Activated naive CD8-positive, alpha-beta T cell treated with anti-CD3 and anti-CD28 coated beads, Interleukin-2, amount 10 ng/mL, durations not matched to agents 7 days and 5 days (primary cell): ENCODE measurements around the gene ZFHX3. TPM values are rescaled to one million over a fixed set of nuclear protein-coding genes. Genes with fewer than 3 reads are reported as not detected.

Experiments used
- ATAC-seq: fragments of 150-1000 bp; cut with Tn5 transposase; one replicate; pipeline ENCODE4 v1.10.0; 2021; ENCODE audit warnings: low read depth, moderate library complexity
- POLR2A ChIA-PET: fragments of 350-600 bp; sonication (Branson Sonifier 250); formaldehyde crosslinking; loops from one replicate; lab custom pipeline; 2021; ENCODE audit warnings: antibody characterized with exemption; lab: Charles Lee
- DNase-seq: peaks from one replicate; pipeline ENCODE4 v3.0.0; 2021
- H3K27ac Mint-ChIP-seq: one replicate; pipeline ENCODE4 v1.8.0; 2022; ENCODE audit warnings: mild to moderate bottlenecking, mixed read lengths
- H3K27me3 Mint-ChIP-seq: one replicate; pipeline ENCODE4 v1.8.0; 2022; ENCODE audit warnings: mild to moderate bottlenecking, moderate library complexity, mixed read lengths
- H3K36me3 Mint-ChIP-seq: one replicate; pipeline ENCODE4 v1.8.0; 2021; ENCODE audit warnings: mild to moderate bottlenecking, mixed read lengths
- H3K4me1 Mint-ChIP-seq: one replicate; pipeline ENCODE4 v1.8.0; 2021; ENCODE audit warnings: mixed read lengths
- H3K4me3 Mint-ChIP-seq: one replicate; pipeline ENCODE4 v1.8.0; 2022; ENCODE audit warnings: mild to moderate bottlenecking, moderate library complexity, mixed read lengths
- H3K9me3 Mint-ChIP-seq: one replicate; pipeline ENCODE4 v1.8.0; 2021; ENCODE audit warnings: mixed read lengths
- total RNA-seq, 2 experiments: library from RNA; stranded (reverse); gene quantifications; one replicate each; pipeline ENCODE4 v1.2.3, GENCODE V29; 2021

ZFHX3 gene
- total RNA-seq, 2 experiments from 2014 or later = 1.1 to 1.6 TPM

- no peaks in the 10 kb centered on the region for H3K9me3 Mint-ChIP-seq
- H3K36me3 Mint-ChIP-seq = no peaks in the 10 kb centered on the region
- H3K27me3 Mint-ChIP-seq = peaks cover 5% of the 10 kb centered on the region
- H3K4me1 Mint-ChIP-seq = no peaks in the 10 kb centered on the region
- ATAC-seq = no peak
- H3K4me3 Mint-ChIP-seq = no peak overlapping the region
- H3K27ac Mint-ChIP-seq = no peak overlapping the region
- POLR2A ChIA-PET = no interaction called here
- no peak for DNase-seq
Observed at GRCh38 chr16:72983728-72984350, 64.1 kb downstream of the ZFHX3 start.

- Mint-ChIP-seq H3K27ac (no peak overlapping the region), H3K9me3 (no peaks in the 10 kb centered on the region), H3K4me3 (no peak overlapping the region), H3K27me3 (peaks cover 5% of the 10 kb centered on the region), H3K36me3 (no peaks in the 10 kb centered on the region), H3K4me1 (no peaks in the 10 kb centered on the region)
- no peak for DNase-seq
- no peak for ATAC-seq
- POLR2A ChIA-PET = no interaction called here
Observed at GRCh38 chr16:72983241-72983640, 64.7 kb downstream of the ZFHX3 start.

- Mint-ChIP-seq H3K27me3 (peaks cover 2% of the 10 kb centered on the region), H3K9me3 (no peaks in the 10 kb centered on the region), H3K36me3 (no peaks in the 10 kb centered on the region), H3K4me3 (no peak overlapping the region), H3K27ac (no peak overlapping the region), H3K4me1 (peaks cover 4% of the 10 kb centered on the region)
- POLR2A ChIA-PET = no interaction called here
- no peak for DNase-seq
- no peak for ATAC-seq
Observed at GRCh38 chr16:72979974-72980373, 68.0 kb downstream of the ZFHX3 start.

GRCh38 chr16:72978212-72978611 is 69.7 kb downstream of the ZFHX3 start:
- Mint-ChIP-seq H3K27ac (no peak overlapping the region), H3K27me3 (peaks cover 3% of the 10 kb centered on the region), H3K4me3 (no peak overlapping the region), H3K4me1 (peaks cover 4% of the 10 kb centered on the region), H3K36me3 (no peaks in the 10 kb centered on the region), H3K9me3 (no peaks in the 10 kb centered on the region)
- POLR2A ChIA-PET = no interaction called here
- DNase-seq = no peak
- no peak for ATAC-seq

- H3K36me3 Mint-ChIP-seq = no peaks in the 10 kb centered on the region
- no peak for ATAC-seq
- POLR2A ChIA-PET = no interaction called here
- H3K27ac Mint-ChIP-seq = no peak overlapping the region
- no peak overlapping the region for H3K4me3 Mint-ChIP-seq
- peaks cover 4% of the 10 kb centered on the region for H3K4me1 Mint-ChIP-seq
- no peaks in the 10 kb centered on the region for H3K9me3 Mint-ChIP-seq
- no peak for DNase-seq
- H3K27me3 Mint-ChIP-seq = peaks cover 11% of the 10 kb centered on the region
Observed at GRCh38 chr16:72977127-72977526, 70.8 kb downstream of the ZFHX3 start.

- Mint-ChIP-seq H3K27me3 (peaks cover 10% of the 10 kb centered on the region), H3K4me1 (peaks cover 4% of the 10 kb centered on the region), H3K36me3 (no peaks in the 10 kb centered on the region), H3K9me3 (no peaks in the 10 kb centered on the region), H3K27ac (no peak overlapping the region), H3K4me3 (no peak overlapping the region)
- DNase-seq (no peak), ATAC-seq (no peak)
- POLR2A ChIA-PET = no interaction called here
Observed at GRCh38 chr16:72976438-72977064, 71.4 kb downstream of the ZFHX3 start.

- Mint-ChIP-seq H3K9me3 (no peaks in the 10 kb centered on the region), H3K4me1 (peaks cover 4% of the 10 kb centered on the region), H3K27ac (no peak overlapping the region), H3K36me3 (no peaks in the 10 kb centered on the region), H3K4me3 (no peak overlapping the region), H3K27me3 (peaks cover 10% of the 10 kb centered on the region)
- POLR2A ChIA-PET = no interaction called here
- DNase-seq (no peak), ATAC-seq (no peak)
Observed at GRCh38 chr16:72975809-72976437, 72.0 kb downstream of the ZFHX3 start.

GRCh38 chr16:72974142-72974769 is 73.7 kb downstream of the ZFHX3 start:
- H3K9me3 Mint-ChIP-seq = no peaks in the 10 kb centered on the region
- no peak overlapping the region for H3K27ac Mint-ChIP-seq
- ATAC-seq (no peak), DNase-seq (no peak)
- H3K4me3 Mint-ChIP-seq = no peak overlapping the region
- peaks cover 10% of the 10 kb centered on the region for H3K27me3 Mint-ChIP-seq
- POLR2A ChIA-PET = no interaction called here
- peaks cover 4% of the 10 kb centered on the region for H3K4me1 Mint-ChIP-seq
- H3K36me3 Mint-ChIP-seq = no peaks in the 10 kb centered on the region

GRCh38 chr16:72972878-72973571 is 74.9 kb downstream of the ZFHX3 start:
- H3K4me3 Mint-ChIP-seq = no peak overlapping the region
- H3K36me3 Mint-ChIP-seq = no peaks in the 10 kb centered on the region
- peaks cover 12% of the 10 kb centered on the region for H3K27me3 Mint-ChIP-seq
- no peak for ATAC-seq
- no peak for DNase-seq
- H3K27ac Mint-ChIP-seq = no peak overlapping the region
- POLR2A ChIA-PET = no interaction called here
- peaks cover 4% of the 10 kb centered on the region for H3K4me1 Mint-ChIP-seq
- no peaks in the 10 kb centered on the region for H3K9me3 Mint-ChIP-seq

GRCh38 chr16:72971370-72971769 is 76.6 kb downstream of the ZFHX3 start:
- Mint-ChIP-seq H3K4me3 (no peak overlapping the region), H3K27ac (no peak overlapping the region), H3K4me1 (no peaks in the 10 kb centered on the region), H3K9me3 (no peaks in the 10 kb centered on the region), H3K27me3 (peaks cover 14% of the 10 kb centered on the region), H3K36me3 (no peaks in the 10 kb centered on the region)
- POLR2A ChIA-PET = no interaction called here
- DNase-seq (no peak), ATAC-seq (no peak)

- POLR2A ChIA-PET = no interaction called here
- no peak for DNase-seq
- ATAC-seq = no peak
- Mint-ChIP-seq H3K27me3 (peaks cover 18% of the 10 kb centered on the region), H3K9me3 (no peaks in the 10 kb centered on the region), H3K4me1 (no peaks in the 10 kb centered on the region), H3K27ac (no peak overlapping the region), H3K36me3 (no peaks in the 10 kb centered on the region), H3K4me3 (no peak overlapping the region)
Observed at GRCh38 chr16:72970656-72971055, 77.3 kb downstream of the ZFHX3 start.

GRCh38 chr16:72969812-72970211 is 78.1 kb downstream of the ZFHX3 start:
- peaks cover 18% of the 10 kb centered on the region for H3K27me3 Mint-ChIP-seq
- H3K4me3 Mint-ChIP-seq = no peak overlapping the region
- H3K9me3 Mint-ChIP-seq = no peaks in the 10 kb centered on the region
- no peak overlapping the region for H3K27ac Mint-ChIP-seq
- no peaks in the 10 kb centered on the region for H3K36me3 Mint-ChIP-seq
- DNase-seq = no peak
- ATAC-seq = no peak
- POLR2A ChIA-PET = no interaction called here
- no peaks in the 10 kb centered on the region for H3K4me1 Mint-ChIP-seq

- no peaks in the 10 kb centered on the region for H3K36me3 Mint-ChIP-seq
- H3K27ac Mint-ChIP-seq = no peak overlapping the region
- DNase-seq (no peak), ATAC-seq (no peak)
- H3K27me3 Mint-ChIP-seq = peaks cover 18% of the 10 kb centered on the region
- POLR2A ChIA-PET = no interaction called here
- H3K4me1 Mint-ChIP-seq = no peaks in the 10 kb centered on the region
- no peak overlapping the region for H3K4me3 Mint-ChIP-seq
- no peaks in the 10 kb centered on the region for H3K9me3 Mint-ChIP-seq
Observed at GRCh38 chr16:72969146-72969545, 78.8 kb downstream of the ZFHX3 start.
